ENCODE measurements around the gene ACSL5. TPM values are rescaled to one million over a fixed set of nuclear protein-coding genes. Genes with fewer than 3 reads are reported as not detected.
"Not testable (repeated sequence)": the region's sequence is repeated elsewhere in the genome, so short reads cannot be mapped to it uniquely, and the experiment has no call there.

ACSL5 gene
- total RNA-seq, 1 experiment from 2014 or later = 63.6 TPM

DNA sequence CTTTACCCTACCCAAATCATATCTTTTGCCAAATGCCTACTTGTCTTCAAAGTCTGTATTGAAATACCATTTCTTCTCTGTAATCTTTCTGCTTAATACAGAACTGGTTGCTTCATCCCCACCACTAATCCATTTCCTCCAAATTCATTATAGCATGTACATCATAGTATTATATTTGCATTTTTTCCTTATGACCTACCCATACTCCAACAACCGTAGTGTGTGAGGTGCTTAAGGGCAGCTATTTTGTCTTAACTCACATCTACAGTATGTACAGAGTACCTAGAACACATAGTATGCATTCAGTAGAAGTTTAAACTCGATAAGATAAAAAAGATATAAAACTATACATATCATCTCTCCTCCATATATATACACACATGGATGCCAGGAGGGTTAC lies 23.7 kb downstream of the ACSL5 start:
- H4K20me1 ChIP-seq (ENCODE audit: insufficient read depth, low read depth, low read length) = no peaks in the 10 kb centered on the region
- H3K27me3 ChIP-seq (ENCODE audit: low read length) = no peaks in the 10 kb centered on the region
- no peak overlapping the region for H3K4me3 ChIP-seq (ENCODE audit: low read length)
- H2AFZ ChIP-seq (ENCODE audit: low read length) = no peak overlapping the region
- no peaks in the 10 kb centered on the region for H3K9me2 ChIP-seq (replicated peaks; ENCODE audit: insufficient read depth, low read length)
- H3K9ac ChIP-seq (ENCODE audit: low read length) = no peak overlapping the region
- no peak overlapping the region for H3K27ac ChIP-seq (ENCODE audit: low read length)
- no peak overlapping the region for H3K4me2 ChIP-seq (ENCODE audit: low read depth, low read length, poor library complexity, severe bottlenecking)
- no peaks in the 10 kb centered on the region for H3K9me3 ChIP-seq (ENCODE audit: low read length)
- H3K79me2 ChIP-seq (ENCODE audit: low read length) = no peaks in the 10 kb centered on the region
- peaks cover 12% of the 10 kb centered on the region; the same call in 1 of the 2 replicates for H3K36me3 ChIP-seq (ENCODE audit: insufficient read depth, low read length)
- H3K4me1 ChIP-seq (ENCODE audit: low read length) = peaks cover 9% of the 10 kb centered on the region
- no peak for DNase-seq

GRCh38 chr10:112402917-112403316 lies 29.0 kb downstream of the ACSL5 start:
- Histone ChIP-seq H3K27me3 (ENCODE audit: low read length) (no peaks in the 10 kb centered on the region), H3K27ac (ENCODE audit: low read length) (no peak overlapping the region), H3K79me2 (ENCODE audit: low read length) (no peaks in the 10 kb centered on the region), H3K9ac (ENCODE audit: low read length) (no peak overlapping the region), H4K20me1 (ENCODE audit: insufficient read depth, low read depth, low read length) (no peaks in the 10 kb centered on the region), H3K4me1 (ENCODE audit: low read length) (peaks cover 4% of the 10 kb centered on the region; the same call in 1 of the 2 replicates), H3K4me2 (ENCODE audit: low read depth, low read length, poor library complexity, severe bottlenecking) (no peak overlapping the region), H2AFZ (ENCODE audit: low read length) (no peak overlapping the region), H3K36me3 (ENCODE audit: insufficient read depth, low read length) (peaks cover 44% of the 10 kb centered on the region), H3K9me2 (replicated peaks; ENCODE audit: insufficient read depth, low read length) (no peaks in the 10 kb centered on the region), H3K4me3 (ENCODE audit: low read length) (no peak overlapping the region), H3K9me3 (ENCODE audit: low read length) (no peaks in the 10 kb centered on the region)
- no peak for DNase-seq

GRCh38 chr10:112404617-112405016 lies 30.7 kb downstream of the ACSL5 start:
- Histone ChIP-seq H3K4me3 (ENCODE audit: low read length) (no peak overlapping the region), H3K27ac (ENCODE audit: low read length) (no peak overlapping the region), H2AFZ (ENCODE audit: low read length) (no peak overlapping the region), H3K9me2 (replicated peaks; ENCODE audit: insufficient read depth, low read length) (no peaks in the 10 kb centered on the region), H4K20me1 (ENCODE audit: insufficient read depth, low read depth, low read length) (no peaks in the 10 kb centered on the region), H3K27me3 (ENCODE audit: low read length) (no peaks in the 10 kb centered on the region), H3K9ac (ENCODE audit: low read length) (no peak overlapping the region), H3K79me2 (ENCODE audit: low read length) (no peaks in the 10 kb centered on the region), H3K36me3 (ENCODE audit: insufficient read depth, low read length) (peaks cover 51% of the 10 kb centered on the region), H3K4me2 (ENCODE audit: low read depth, low read length, poor library complexity, severe bottlenecking) (no peak overlapping the region), H3K9me3 (ENCODE audit: low read length) (no peaks in the 10 kb centered on the region), H3K4me1 (ENCODE audit: low read length) (peaks cover 4% of the 10 kb centered on the region; the same call in 1 of the 2 replicates)
- DNase-seq = no peak

- DNase-seq; H3K9me3 ChIP-seq (ENCODE audit: low read length); H3K4me3 ChIP-seq (ENCODE audit: low read length); H3K27ac ChIP-seq (ENCODE audit: low read length); H2AFZ ChIP-seq (ENCODE audit: low read length); H3K27me3 ChIP-seq (ENCODE audit: low read length); H3K9ac ChIP-seq (ENCODE audit: low read length); H3K79me2 ChIP-seq (ENCODE audit: low read length); H3K4me1 ChIP-seq (ENCODE audit: low read length); H3K9me2 ChIP-seq (replicated peaks; ENCODE audit: insufficient read depth, low read length); H4K20me1 ChIP-seq (ENCODE audit: insufficient read depth, low read depth, low read length); H3K4me2 ChIP-seq (ENCODE audit: low read depth, low read length, poor library complexity, severe bottlenecking): not testable (repeated sequence)
- peaks cover 48% of the 10 kb centered on the region for H3K36me3 ChIP-seq (ENCODE audit: insufficient read depth, low read length)
These were observed 32.9 kb downstream of the ACSL5 start for GRCh38 chr10:112406806-112407205.

DNA sequence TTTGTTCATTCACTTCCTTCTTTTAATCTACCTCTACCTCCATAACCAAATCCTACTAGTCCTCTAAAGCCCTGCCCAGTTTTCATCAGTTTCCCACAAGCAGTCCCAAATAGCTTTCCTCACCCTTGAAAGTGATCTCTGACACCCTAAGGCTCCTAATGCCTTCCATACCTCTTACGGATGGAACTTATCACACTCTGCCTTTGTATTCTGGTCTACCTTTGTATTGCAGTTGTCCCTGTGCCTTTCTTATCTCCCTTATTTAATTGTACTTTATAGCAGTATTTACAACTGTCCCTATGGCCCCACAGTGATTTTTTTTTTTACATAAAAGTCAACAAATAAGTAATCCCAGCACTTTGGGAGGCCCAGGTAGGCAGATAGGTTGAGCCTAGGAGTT lies 33.8 kb downstream of the ACSL5 start:
- no peaks in the 10 kb centered on the region for H3K79me2 ChIP-seq (ENCODE audit: low read length)
- peaks cover 48% of the 10 kb centered on the region for H3K36me3 ChIP-seq (ENCODE audit: insufficient read depth, low read length)
- H3K9me2 ChIP-seq (replicated peaks; ENCODE audit: insufficient read depth, low read length) = no peaks in the 10 kb centered on the region
- H3K4me2 ChIP-seq (ENCODE audit: low read depth, low read length, poor library complexity, severe bottlenecking) = no peak overlapping the region
- peaks cover 4% of the 10 kb centered on the region; the same call in 1 of the 2 replicates for H3K4me1 ChIP-seq (ENCODE audit: low read length)
- no peak overlapping the region for H2AFZ ChIP-seq (ENCODE audit: low read length)
- H3K9ac ChIP-seq (ENCODE audit: low read length) = no peak overlapping the region
- no peaks in the 10 kb centered on the region for H3K27me3 ChIP-seq (ENCODE audit: low read length)
- H3K9me3 ChIP-seq (ENCODE audit: low read length) = no peaks in the 10 kb centered on the region
- DNase-seq = no peak
- no peak overlapping the region for H3K4me3 ChIP-seq (ENCODE audit: low read length)
- H3K27ac ChIP-seq (ENCODE audit: low read length) = no peak overlapping the region
- no peaks in the 10 kb centered on the region for H4K20me1 ChIP-seq (ENCODE audit: insufficient read depth, low read depth, low read length)

- peaks cover 42% of the 10 kb centered on the region for H3K36me3 ChIP-seq (ENCODE audit: insufficient read depth, low read length)
These were observed 35.4 kb downstream of the ACSL5 start for GRCh38 chr10:112409299-112409698.

DNA sequence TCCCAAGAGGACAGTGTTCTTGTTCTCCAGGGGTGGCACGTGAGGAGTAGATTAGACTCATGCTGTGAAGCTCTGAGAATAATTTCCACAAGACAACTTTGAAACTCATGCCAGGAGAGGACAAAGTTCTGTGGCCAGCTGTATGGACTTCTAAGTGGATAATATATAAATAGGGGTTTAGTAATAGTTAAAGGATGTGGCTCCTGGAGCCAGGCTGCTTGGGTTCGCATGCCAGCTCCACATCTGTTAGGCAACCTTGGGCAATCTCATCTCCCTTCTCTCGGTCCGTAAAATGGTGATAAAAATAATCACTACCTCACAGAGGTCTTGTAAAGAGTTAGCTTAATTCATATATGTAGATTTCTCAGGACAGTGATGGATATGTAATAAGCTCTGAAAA lies 35.8 kb downstream of the ACSL5 start:
- Histone ChIP-seq H4K20me1 (ENCODE audit: insufficient read depth, low read depth, low read length) (no peaks in the 10 kb centered on the region), H3K79me2 (ENCODE audit: low read length) (no peaks in the 10 kb centered on the region), H3K9me3 (ENCODE audit: low read length) (no peaks in the 10 kb centered on the region), H3K4me2 (ENCODE audit: low read depth, low read length, poor library complexity, severe bottlenecking) (no peak overlapping the region), H3K9ac (ENCODE audit: low read length) (no peak overlapping the region), H3K9me2 (replicated peaks; ENCODE audit: insufficient read depth, low read length) (no peaks in the 10 kb centered on the region), H3K36me3 (ENCODE audit: insufficient read depth, low read length) (peaks cover 40% of the 10 kb centered on the region), H3K4me1 (ENCODE audit: low read length) (peaks cover 4% of the 10 kb centered on the region; the same call in 1 of the 2 replicates), H3K27me3 (ENCODE audit: low read length) (no peaks in the 10 kb centered on the region), H3K27ac (ENCODE audit: low read length) (no peak overlapping the region), H2AFZ (ENCODE audit: low read length) (no peak overlapping the region), H3K4me3 (ENCODE audit: low read length) (no peak overlapping the region)
- DNase-seq = no peak

More at GRCh38 chr10:112409299-112409698, 35.4 kb downstream of the ACSL5 start:
- H3K9me2 ChIP-seq (replicated peaks; ENCODE audit: insufficient read depth, low read length) = no peaks in the 10 kb centered on the region
- no peak overlapping the region for H2AFZ ChIP-seq (ENCODE audit: low read length)
- no peak for DNase-seq
- no peak overlapping the region for H3K9ac ChIP-seq (ENCODE audit: low read length)
- no peaks in the 10 kb centered on the region for H3K79me2 ChIP-seq (ENCODE audit: low read length)
- H3K4me3 ChIP-seq (ENCODE audit: low read length) = no peak overlapping the region
- H3K4me2 ChIP-seq (ENCODE audit: low read depth, low read length, poor library complexity, severe bottlenecking) = no peak overlapping the region
- no peaks in the 10 kb centered on the region for H3K27me3 ChIP-seq (ENCODE audit: low read length)
- no peaks in the 10 kb centered on the region for H3K9me3 ChIP-seq (ENCODE audit: low read length)
- H3K27ac ChIP-seq (ENCODE audit: low read length) = no peak overlapping the region
- H3K4me1 ChIP-seq (ENCODE audit: low read length) = peaks cover 4% of the 10 kb centered on the region; the same call in 1 of the 2 replicates
- no peaks in the 10 kb centered on the region for H4K20me1 ChIP-seq (ENCODE audit: insufficient read depth, low read depth, low read length)

DNA sequence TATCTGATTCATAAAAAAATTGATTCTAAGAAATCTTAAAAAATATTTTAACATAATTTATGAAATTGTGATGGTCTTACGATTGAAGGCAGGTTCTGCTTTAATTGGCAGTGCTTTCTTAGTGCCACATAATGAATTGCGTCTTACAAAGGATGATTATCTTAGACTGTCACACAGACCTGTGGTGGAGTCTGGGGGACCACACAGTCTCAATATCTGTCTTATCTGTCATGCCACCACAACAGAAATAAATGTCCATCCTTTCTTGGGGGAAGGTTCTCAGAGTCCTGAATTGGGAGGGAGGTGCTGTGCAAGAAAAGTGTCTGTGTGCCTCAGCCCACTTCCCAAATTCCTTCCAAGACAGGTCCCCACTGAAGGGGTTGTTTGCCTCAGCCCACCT lies 38.8 kb downstream of the ACSL5 start:
- no peak overlapping the region for H3K27ac ChIP-seq (ENCODE audit: low read length)
- H3K4me2 ChIP-seq (ENCODE audit: low read depth, low read length, poor library complexity, severe bottlenecking) = no peak overlapping the region
- no peak overlapping the region for H3K4me3 ChIP-seq (ENCODE audit: low read length)
- no peaks in the 10 kb centered on the region for H4K20me1 ChIP-seq (ENCODE audit: insufficient read depth, low read depth, low read length)
- no peak for DNase-seq
- H3K36me3 ChIP-seq (ENCODE audit: insufficient read depth, low read length) = peaks cover 31% of the 10 kb centered on the region; the same call in 1 of the 2 replicates
- H3K27me3 ChIP-seq (ENCODE audit: low read length) = no peaks in the 10 kb centered on the region
- H3K9me2 ChIP-seq (replicated peaks; ENCODE audit: insufficient read depth, low read length) = no peaks in the 10 kb centered on the region
- no peaks in the 10 kb centered on the region for H3K4me1 ChIP-seq (ENCODE audit: low read length)
- H3K79me2 ChIP-seq (ENCODE audit: low read length) = no peaks in the 10 kb centered on the region
- no peaks in the 10 kb centered on the region for H3K9me3 ChIP-seq (ENCODE audit: low read length)
- no peak overlapping the region for H2AFZ ChIP-seq (ENCODE audit: low read length)
- H3K9ac ChIP-seq (ENCODE audit: low read length) = no peak overlapping the region

- Histone ChIP-seq H3K27ac (ENCODE audit: low read length) (no peak overlapping the region), H3K9me3 (ENCODE audit: low read length) (no peaks in the 10 kb centered on the region), H3K9me2 (replicated peaks; ENCODE audit: insufficient read depth, low read length) (no peaks in the 10 kb centered on the region), H3K9ac (ENCODE audit: low read length) (no peak overlapping the region), H3K79me2 (ENCODE audit: low read length) (no peaks in the 10 kb centered on the region), H2AFZ (ENCODE audit: low read length) (no peak overlapping the region), H3K4me1 (ENCODE audit: low read length) (peaks cover 17% of the 10 kb centered on the region), H3K36me3 (ENCODE audit: insufficient read depth, low read length) (peaks cover 43% of the 10 kb centered on the region; the same call in 1 of the 2 replicates), H3K4me3 (ENCODE audit: low read length) (no peak overlapping the region), H3K4me2 (ENCODE audit: low read depth, low read length, poor library complexity, severe bottlenecking) (no peak overlapping the region), H4K20me1 (ENCODE audit: insufficient read depth, low read depth, low read length) (no peaks in the 10 kb centered on the region), H3K27me3 (ENCODE audit: low read length) (no peaks in the 10 kb centered on the region)
- DNase-seq = no peak
These were observed 47.8 kb downstream of the ACSL5 start for GRCh38 chr10:112421731-112422130.
